ENCODE measurements around the gene SLC45A1.

GRCh38 chr1:8293641-8294169 is 24.2 kb upstream of the SLC45A1 start:
- TF ChIP-seq CTCF (IDR thresholded peaks at IDR 0.05) (no peak), POLR2AphosphoS5 (IDR thresholded peaks at IDR 0.05) (no peak), POLR2A (IDR thresholded peaks at IDR 0.05) (no peak)
